GM13976 (cell line): Measurements from ENCODE around the gene VDAC1.

Experiments
- DNase-seq: peaks from one replicate; pipeline ENCODE4 v3.0.0; 2012; ENCODE audit warnings: low spot score
- in situ Hi-C: fragments of 300-500 bp; cut with MboI; formaldehyde crosslinking; loops from one replicate; pipeline ENCODE4 v1.12.0; 2022; ENCODE audit warnings: low sequenced_read_pairs, mixed read lengths, inconsistent platforms; ENCODE audit not compliant: unreplicated experiment
- TF ChIP-seq, protein P1 (sequence below): IDR thresholded peaks from 2 replicates; pipeline ENCODE4 v1.5.1; 2012; ENCODE audit warnings: borderline replicate concordance, mild to moderate bottlenecking; ENCODE audit not compliant: insufficient read depth; ENCODE audit errors: extremely low read depth, missing control alignments, control extremely low read depth

Gene VDAC1

DNA sequence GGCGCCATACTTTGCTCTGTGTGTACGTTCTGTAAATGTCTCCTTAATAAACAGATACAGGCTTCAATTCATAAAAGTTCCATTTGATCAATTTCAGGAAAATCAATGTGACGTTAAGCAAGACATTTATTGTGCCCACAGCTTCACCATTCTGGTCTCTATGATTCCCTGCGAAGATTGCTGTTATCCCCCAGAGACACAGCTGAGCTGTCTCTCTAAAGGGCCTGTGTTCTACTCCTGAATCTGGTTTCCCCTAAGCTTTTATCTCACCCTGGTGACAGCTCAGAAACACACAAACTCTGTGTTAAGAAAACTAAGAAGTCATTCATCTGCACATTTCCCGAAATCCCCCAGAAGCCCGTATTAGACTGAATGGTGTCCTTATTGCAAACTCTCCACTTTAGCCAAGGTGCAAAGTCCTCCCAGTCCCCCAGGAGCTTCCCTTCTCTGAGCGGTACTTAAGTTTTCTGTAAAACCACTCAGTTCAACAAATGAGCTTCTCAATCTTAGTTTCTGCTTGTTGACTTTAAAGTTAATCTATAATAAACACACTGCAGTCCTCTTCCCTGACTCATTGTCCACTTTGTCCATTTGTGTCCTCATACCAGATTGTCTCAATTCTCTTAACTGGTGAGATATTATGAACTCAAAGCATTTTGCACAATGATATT, 35.0 kb downstream of the VDAC1 start:
- in situ Hi-C loops = no loop called here
- TF ChIP-seq, protein P1, sequence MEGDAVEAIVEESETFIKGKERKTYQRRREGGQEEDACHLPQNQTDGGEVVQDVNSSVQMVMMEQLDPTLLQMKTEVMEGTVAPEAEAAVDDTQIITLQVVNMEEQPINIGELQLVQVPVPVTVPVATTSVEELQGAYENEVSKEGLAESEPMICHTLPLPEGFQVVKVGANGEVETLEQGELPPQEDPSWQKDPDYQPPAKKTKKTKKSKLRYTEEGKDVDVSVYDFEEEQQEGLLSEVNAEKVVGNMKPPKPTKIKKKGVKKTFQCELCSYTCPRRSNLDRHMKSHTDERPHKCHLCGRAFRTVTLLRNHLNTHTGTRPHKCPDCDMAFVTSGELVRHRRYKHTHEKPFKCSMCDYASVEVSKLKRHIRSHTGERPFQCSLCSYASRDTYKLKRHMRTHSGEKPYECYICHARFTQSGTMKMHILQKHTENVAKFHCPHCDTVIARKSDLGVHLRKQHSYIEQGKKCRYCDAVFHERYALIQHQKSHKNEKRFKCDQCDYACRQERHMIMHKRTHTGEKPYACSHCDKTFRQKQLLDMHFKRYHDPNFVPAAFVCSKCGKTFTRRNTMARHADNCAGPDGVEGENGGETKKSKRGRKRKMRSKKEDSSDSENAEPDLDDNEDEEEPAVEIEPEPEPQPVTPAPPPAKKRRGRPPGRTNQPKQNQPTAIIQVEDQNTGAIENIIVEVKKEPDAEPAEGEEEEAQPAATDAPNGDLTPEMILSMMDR = no peak
- DNase-seq = no peak

DNA sequence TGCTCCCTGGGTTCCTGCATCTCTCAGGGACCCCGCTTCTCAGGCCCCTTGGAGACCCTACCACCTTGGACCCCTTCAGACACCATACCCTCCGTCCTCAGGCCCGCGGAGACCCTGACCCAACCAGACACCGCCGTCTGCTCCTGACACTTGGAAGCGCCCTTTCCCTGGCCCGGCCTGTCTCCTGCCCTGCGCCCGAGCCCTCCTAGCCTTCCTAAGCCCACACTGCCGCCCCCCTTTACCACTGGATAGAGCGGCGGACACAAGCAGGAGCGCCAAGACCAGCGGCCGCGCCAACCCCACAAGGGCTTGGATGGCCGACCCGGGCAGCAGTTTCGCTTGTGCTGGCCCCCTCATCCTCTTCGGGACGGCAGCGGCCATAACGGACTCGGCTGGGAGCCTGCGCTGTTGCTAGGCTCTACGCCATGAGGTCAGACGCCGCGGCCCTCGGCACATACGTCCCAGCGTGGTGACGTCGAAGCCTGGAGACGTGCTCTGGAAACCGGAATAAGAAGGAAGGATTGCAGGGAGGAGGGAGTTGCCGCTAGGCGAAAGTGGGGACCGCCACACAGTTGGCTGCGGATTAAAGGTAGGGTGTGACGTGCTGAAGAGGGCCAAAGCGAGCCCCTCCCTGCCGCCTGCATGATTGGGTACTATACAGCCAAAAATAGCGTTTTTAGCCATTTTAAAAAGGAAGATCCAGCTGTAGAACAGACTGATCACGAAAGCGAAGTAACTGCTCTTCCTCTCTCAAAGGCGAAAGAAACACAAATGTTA, 36.4 kb downstream of the VDAC1 start, which contains the start of gene C5orf15:
C5orf15 (minus strand) TSS at position 422 of the 777 bp plus-strand sequence; CDS start at position 381, 41 bp downstream.
- in situ Hi-C loops = no loop called here
- TF ChIP-seq, protein P1 = no peak

DNA sequence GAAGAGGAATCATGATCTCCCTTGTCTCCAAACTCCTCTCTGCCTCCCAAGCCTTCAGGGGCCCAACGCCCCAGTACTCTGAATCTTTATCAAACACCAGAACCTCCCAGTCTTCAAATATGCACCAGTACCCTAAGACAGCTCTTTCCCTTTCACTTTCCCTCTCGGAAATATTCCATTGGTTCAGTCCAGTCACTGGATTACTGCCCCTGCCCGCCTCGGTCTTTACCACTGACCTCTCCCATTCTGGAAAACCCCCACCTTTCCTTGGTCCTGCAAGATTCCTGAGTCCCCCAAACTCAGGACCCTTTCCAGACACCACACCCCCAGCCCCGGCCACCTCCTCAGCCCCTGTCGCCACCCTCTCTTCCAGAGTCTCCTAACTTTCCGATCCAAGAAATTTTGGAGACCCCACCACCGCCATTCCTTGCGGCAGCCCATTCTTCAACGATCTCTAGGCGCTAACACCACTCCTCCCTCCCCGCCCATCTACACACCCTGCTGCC, 37.0 kb downstream of the VDAC1 start:
- no peak for DNase-seq
- in situ Hi-C loops = no loop called here
- TF ChIP-seq, protein P1 = no peak

More for the DNA sequence above, 36.4 kb downstream of the VDAC1 start, which contains the start of gene C5orf15:
- peak; percentile 92 for DNase-seq

DNA sequence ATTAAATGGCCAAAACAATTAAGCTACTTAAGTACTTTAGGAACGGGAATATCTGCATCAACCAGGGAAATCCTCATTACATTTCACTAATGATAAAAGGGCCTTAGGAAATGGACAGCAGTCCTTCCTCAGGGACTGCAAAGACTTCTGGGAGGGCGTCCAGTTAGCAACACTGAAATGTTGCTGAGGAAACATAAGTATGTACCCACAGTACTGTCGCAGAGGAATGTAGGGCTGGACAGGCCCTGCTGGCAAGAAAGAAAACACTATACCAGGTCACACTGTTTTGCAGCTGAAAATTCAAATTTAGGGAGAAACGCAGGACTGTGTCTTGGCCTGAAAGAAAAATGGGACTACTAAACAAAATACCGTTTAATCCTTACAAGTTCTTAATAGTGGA, 37.7 kb downstream of the VDAC1 start:
- TF ChIP-seq, protein P1 = no peak
- in situ Hi-C loops = no loop called here
- DNase-seq = no peak

DNA sequence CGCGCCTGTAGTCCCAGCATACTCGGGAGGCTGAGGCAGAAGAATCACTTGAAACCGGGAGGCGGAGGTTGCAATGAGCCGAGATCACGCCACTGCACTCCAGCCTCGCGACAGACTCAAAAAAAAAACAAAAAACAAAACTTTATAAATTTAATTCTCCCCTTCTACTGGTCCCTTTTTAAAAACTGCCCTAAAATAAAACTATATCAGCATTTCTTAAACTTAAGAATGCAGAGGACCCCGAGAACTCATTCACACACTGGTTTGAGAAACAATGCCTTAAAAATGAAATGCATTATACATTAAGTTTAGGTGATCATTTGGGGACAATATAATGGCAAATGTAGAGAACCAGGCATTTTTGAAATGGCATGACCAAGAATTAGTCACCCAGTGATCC, 38.7 kb downstream of the VDAC1 start:
- DNase-seq = no peak
- in situ Hi-C loops = no loop called here
- TF ChIP-seq, protein P1 = no peak

DNA sequence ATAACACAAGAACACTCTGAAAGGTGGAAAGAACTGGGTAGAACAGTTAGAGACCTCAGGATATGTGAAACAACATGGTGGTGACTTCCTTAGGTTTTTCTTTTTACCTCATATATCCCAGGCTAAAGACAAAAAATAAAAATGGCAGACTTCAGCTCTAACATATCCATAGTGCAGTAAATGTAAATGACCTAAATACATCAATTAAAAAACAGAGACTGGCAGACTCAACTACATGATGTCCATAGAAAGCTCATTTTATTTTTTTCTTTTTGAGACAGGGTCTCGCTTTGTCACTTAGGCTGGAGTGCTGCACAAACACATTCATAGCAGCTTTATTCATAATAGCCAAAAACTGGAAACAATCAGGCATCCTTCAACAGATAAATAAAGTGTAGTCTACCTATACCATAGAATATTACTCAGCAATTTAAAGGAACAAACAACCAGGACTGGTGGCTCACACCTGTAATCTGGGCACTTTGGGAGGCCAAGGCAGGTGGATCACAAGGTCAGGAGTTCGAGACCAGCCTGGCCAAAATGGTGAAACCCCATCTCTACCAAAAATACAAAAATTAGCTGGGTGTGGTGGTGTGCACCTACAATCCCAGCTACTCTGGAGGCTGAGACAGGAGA, 41.2 kb downstream of the VDAC1 start:
- no peak for DNase-seq
- in situ Hi-C loops = no loop called here
- TF ChIP-seq, protein P1 = no peak
